Loucy (cell line): ENCODE measurements around the gene USP15.

Experiments
- H2AFZ ChIP-seq: fragments of 200-600 bp; sonication (generic); 2 replicates; pipeline ENCODE4 v1.6.0; 2016; ENCODE audit warnings: antibody characterized with exemption, mild to moderate bottlenecking, low read length, moderate library complexity
- H3F3A ChIP-seq: fragments of 200-600 bp; 2 replicates; pipeline ENCODE4 v1.6.0; 2016; ENCODE audit warnings: antibody characterized with exemption, low read depth, mild to moderate bottlenecking
- H3K27me3 ChIP-seq: fragments of 200-600 bp; sonication (generic); 2 replicates; pipeline ENCODE4 v1.6.1; 2014; ENCODE audit warnings: low read length, mild to moderate bottlenecking; ENCODE audit not compliant: insufficient read depth, poor library complexity, severe bottlenecking
- H3K36me3 ChIP-seq: fragments of 200-600 bp; sonication (generic); 2 replicates; pipeline ENCODE4 v1.6.1; 2016; ENCODE audit warnings: low read length; ENCODE audit not compliant: insufficient read depth
- H3K4me1 ChIP-seq: fragments of 200-600 bp; sonication (generic); 2 replicates; pipeline ENCODE4 v1.5.1; 2014; ENCODE audit warnings: low read length, mild to moderate bottlenecking; ENCODE audit not compliant: insufficient read depth, poor library complexity, severe bottlenecking
- H3K4me2 ChIP-seq: fragments of 200-600 bp; sonication (generic); 2 replicates; pipeline ENCODE4 v1.6.0; 2014; ENCODE audit warnings: antibody characterized with exemption, low read length, low read depth, mild to moderate bottlenecking; ENCODE audit not compliant: poor library complexity, severe bottlenecking
- H3K4me3 ChIP-seq: fragments of 200-600 bp; sonication (generic); 2 replicates; pipeline ENCODE4 v1.5.1; 2014; ENCODE audit warnings: low read length, mild to moderate bottlenecking, mixed read lengths; ENCODE audit not compliant: poor library complexity, severe bottlenecking
- H3K79me2 ChIP-seq: fragments of 200-600 bp; sonication (generic); 2 replicates; pipeline ENCODE4 v1.6.1; 2014; ENCODE audit warnings: low read length; ENCODE audit not compliant: insufficient read depth
- H3K9ac ChIP-seq: fragments of 200-600 bp; sonication (generic); 2 replicates; pipeline ENCODE4 v1.6.0; 2014; ENCODE audit warnings: mild to moderate bottlenecking, low read depth, low read length, moderate library complexity; ENCODE audit not compliant: poor library complexity, severe bottlenecking
- H3K9me2 ChIP-seq: fragments of 200-600 bp; sonication (generic); replicated peaks from 2 replicates; pipeline ENCODE4 v1.6.1; 2016; ENCODE audit warnings: low read depth, low read length, mixed read lengths
- H3K9me3 ChIP-seq: fragments of 200-600 bp; sonication (generic); 2 replicates; pipeline ENCODE4 v1.6.1; 2014; ENCODE audit warnings: mild to moderate bottlenecking, antibody characterized with exemption, low read length, low read depth; ENCODE audit not compliant: insufficient read depth
- H4K20me1 ChIP-seq: fragments of 200-600 bp; sonication (generic); 2 replicates; pipeline ENCODE4 v1.6.0; 2014; ENCODE audit warnings: antibody characterized with exemption, low read length, mild to moderate bottlenecking; ENCODE audit not compliant: insufficient read depth, poor library complexity, severe bottlenecking
- CTCF ChIP-seq: fragments of 200-600 bp; sonication (generic); conservative IDR thresholded peaks from 2 replicates; pipeline ENCODE4 v1.5.1; 2014; ENCODE audit warnings: mild to moderate bottlenecking, antibody characterized with exemption, low read length
- EZH2phosphoT487 ChIP-seq: fragments of 200-600 bp; IDR thresholded peaks from 2 replicates; pipeline ENCODE4 v1.6.1; 2018; ENCODE audit warnings: antibody characterized with exemption, mild to moderate bottlenecking, moderate library complexity, borderline replicate concordance

USP15 gene

GRCh38 chr12:62379723-62380045 lies 119.5 kb downstream of the USP15 start:
- no peak overlapping the region for H3K4me2 ChIP-seq
- no peaks in the 10 kb centered on the region for H3F3A ChIP-seq
- H3K79me2 ChIP-seq: no peaks in the 10 kb centered on the region; the same call in 1 of the 2 replicates
- H2AFZ ChIP-seq: no peak overlapping the region
- H3K36me3 ChIP-seq: peaks cover 34% of the 10 kb centered on the region
- peaks cover 9% of the 10 kb centered on the region for H3K4me1 ChIP-seq
- H3K9me2 ChIP-seq: no peaks in the 10 kb centered on the region
- no peak overlapping the region for H3K9ac ChIP-seq
- H3K9me3 ChIP-seq: no peaks in the 10 kb centered on the region
- H3K4me3 ChIP-seq: no peak overlapping the region
- no peak for TF ChIP-seq EZH2phosphoT487
- TF ChIP-seq CTCF: no peak
- peaks cover 7% of the 10 kb centered on the region for H4K20me1 ChIP-seq
- no peaks in the 10 kb centered on the region for H3K27me3 ChIP-seq

- H3F3A ChIP-seq: no peaks in the 10 kb centered on the region
- H3K9me3 ChIP-seq: no peaks in the 10 kb centered on the region
- no peaks in the 10 kb centered on the region for H3K27me3 ChIP-seq
- H2AFZ ChIP-seq: no peak overlapping the region
- no peak overlapping the region for H3K9ac ChIP-seq
- no peak overlapping the region for H3K4me2 ChIP-seq
- H3K4me3 ChIP-seq: no peak overlapping the region
- no peak for TF ChIP-seq CTCF
- no peak for TF ChIP-seq EZH2phosphoT487
- H3K9me2 ChIP-seq: no peaks in the 10 kb centered on the region
- H4K20me1 ChIP-seq: no peaks in the 10 kb centered on the region
- no peaks in the 10 kb centered on the region for H3K79me2 ChIP-seq
- H3K36me3 ChIP-seq: peaks cover 53% of the 10 kb centered on the region
- no peaks in the 10 kb centered on the region for H3K4me1 ChIP-seq
These were observed 122.3 kb downstream of the USP15 start for GRCh38 chr12:62382526-62382925.

- TF ChIP-seq EZH2phosphoT487: no peak
- TF ChIP-seq CTCF: no peak
- H4K20me1 ChIP-seq: no peaks in the 10 kb centered on the region
- no peaks in the 10 kb centered on the region for H3K9me3 ChIP-seq
- no peaks in the 10 kb centered on the region for H3K4me1 ChIP-seq
- H2AFZ ChIP-seq: no peak overlapping the region
- no peak overlapping the region for H3K9ac ChIP-seq
- H3K4me2 ChIP-seq: no peak overlapping the region
- peaks cover 71% of the 10 kb centered on the region for H3K36me3 ChIP-seq
- H3K9me2 ChIP-seq: no peaks in the 10 kb centered on the region
- H3K27me3 ChIP-seq: no peaks in the 10 kb centered on the region
- no peak overlapping the region for H3K4me3 ChIP-seq
- H3K79me2 ChIP-seq: no peaks in the 10 kb centered on the region
- no peaks in the 10 kb centered on the region for H3F3A ChIP-seq
These were observed 136.5 kb downstream of the USP15 start for GRCh38 chr12:62396750-62397149.
